RWPE2 (cell line): ENCODE measurements around the gene RAB21.
A peak's percentile ranks its signal among the peaks of the same experiment; 100 is the strongest.
"Not testable (repeated sequence)": the region's sequence is repeated elsewhere in the genome, so short reads cannot be mapped to it uniquely, and the experiment has no call there.

Experiments
- ATAC-seq: fragments of 200-7000 bp; cut with Tn5 transposase; 3 replicates; pipeline ENCODE4 v1.9.1; 2021; ENCODE audit warnings: low read depth
- DNase-seq: peaks from one replicate; pipeline ENCODE4 v3.0.0-alpha.2; 2020; ENCODE audit warnings: low spot score
- H3K27ac ChIP-seq: fragments of 450-650 bp; 2 replicates; pipeline ENCODE4 v1.5.1; 2017; ENCODE audit warnings: mild to moderate bottlenecking; ENCODE audit not compliant: poor library complexity, severe bottlenecking
- H3K27me3 ChIP-seq: fragments of 250-450 bp; sonication (Bioruptor Pico); 2 replicates; pipeline ENCODE4 v1.5.1; 2021; ENCODE audit warnings: mild to moderate bottlenecking, moderate library complexity; ENCODE audit not compliant: insufficient read depth, poor library complexity, severe bottlenecking
- H3K36me3 ChIP-seq: fragments of 250-450 bp; sonication (Bioruptor Pico); 2 replicates; pipeline ENCODE4 v1.5.1; 2020; ENCODE audit warnings: low read depth, mild to moderate bottlenecking, moderate library complexity
- H3K4me1 ChIP-seq: fragments of 250-450 bp; sonication (Bioruptor Pico); 2 replicates; pipeline ENCODE4 v1.5.1; 2021; ENCODE audit warnings: mild to moderate bottlenecking, moderate library complexity; ENCODE audit not compliant: insufficient read depth, poor library complexity, severe bottlenecking
- H3K4me3 ChIP-seq: fragments of 250-450 bp; sonication (Bioruptor Pico); 2 replicates; pipeline ENCODE4 v1.5.1; 2021; ENCODE audit warnings: mild to moderate bottlenecking, moderate library complexity; ENCODE audit not compliant: severe bottlenecking
- H3K9me3 ChIP-seq: fragments of 250-450 bp; sonication (Bioruptor Pico); 2 replicates; pipeline ENCODE4 v1.5.1; 2021; ENCODE audit warnings: mild to moderate bottlenecking, moderate library complexity; ENCODE audit not compliant: severe bottlenecking
- TF ChIP-seq, protein P1 (sequence below): fragments of 450-650 bp; IDR thresholded peaks from one replicate; pipeline ENCODE4 v1.5.1; 2017; ENCODE audit warnings: mild to moderate bottlenecking, moderate library complexity; ENCODE audit not compliant: poor library complexity, severe bottlenecking

Gene RAB21

DNA sequence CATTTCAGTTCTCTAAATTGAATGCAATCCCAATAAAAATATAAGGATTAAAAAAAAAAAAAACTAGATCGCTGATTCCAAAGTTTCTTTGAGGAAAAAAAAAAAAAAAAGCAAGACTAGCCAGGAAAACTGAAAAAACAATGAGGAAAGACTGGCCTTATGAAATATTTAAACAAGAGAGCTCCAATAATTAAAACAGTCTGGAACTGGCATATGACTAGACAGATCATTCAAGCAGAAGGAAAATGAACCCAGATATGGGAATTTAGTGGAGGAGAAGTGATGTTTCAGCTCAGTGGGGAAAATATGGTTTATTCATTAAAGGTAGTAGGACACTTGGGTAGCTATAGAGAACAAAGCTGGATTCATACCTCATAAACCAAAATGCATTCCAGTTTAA lies 42.9 kb downstream of the RAB21 start:
- no peaks in the 10 kb centered on the region for H3K4me1 ChIP-seq
- H3K27ac ChIP-seq: no peak overlapping the region
- no peaks in the 10 kb centered on the region for H3K27me3 ChIP-seq
- no peak for ATAC-seq
- no peak for DNase-seq
- no peaks in the 10 kb centered on the region for H3K9me3 ChIP-seq
- no peak overlapping the region for H3K4me3 ChIP-seq
- H3K36me3 ChIP-seq: no peaks in the 10 kb centered on the region
- TF ChIP-seq, protein P1, sequence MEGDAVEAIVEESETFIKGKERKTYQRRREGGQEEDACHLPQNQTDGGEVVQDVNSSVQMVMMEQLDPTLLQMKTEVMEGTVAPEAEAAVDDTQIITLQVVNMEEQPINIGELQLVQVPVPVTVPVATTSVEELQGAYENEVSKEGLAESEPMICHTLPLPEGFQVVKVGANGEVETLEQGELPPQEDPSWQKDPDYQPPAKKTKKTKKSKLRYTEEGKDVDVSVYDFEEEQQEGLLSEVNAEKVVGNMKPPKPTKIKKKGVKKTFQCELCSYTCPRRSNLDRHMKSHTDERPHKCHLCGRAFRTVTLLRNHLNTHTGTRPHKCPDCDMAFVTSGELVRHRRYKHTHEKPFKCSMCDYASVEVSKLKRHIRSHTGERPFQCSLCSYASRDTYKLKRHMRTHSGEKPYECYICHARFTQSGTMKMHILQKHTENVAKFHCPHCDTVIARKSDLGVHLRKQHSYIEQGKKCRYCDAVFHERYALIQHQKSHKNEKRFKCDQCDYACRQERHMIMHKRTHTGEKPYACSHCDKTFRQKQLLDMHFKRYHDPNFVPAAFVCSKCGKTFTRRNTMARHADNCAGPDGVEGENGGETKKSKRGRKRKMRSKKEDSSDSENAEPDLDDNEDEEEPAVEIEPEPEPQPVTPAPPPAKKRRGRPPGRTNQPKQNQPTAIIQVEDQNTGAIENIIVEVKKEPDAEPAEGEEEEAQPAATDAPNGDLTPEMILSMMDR: no peak

DNA sequence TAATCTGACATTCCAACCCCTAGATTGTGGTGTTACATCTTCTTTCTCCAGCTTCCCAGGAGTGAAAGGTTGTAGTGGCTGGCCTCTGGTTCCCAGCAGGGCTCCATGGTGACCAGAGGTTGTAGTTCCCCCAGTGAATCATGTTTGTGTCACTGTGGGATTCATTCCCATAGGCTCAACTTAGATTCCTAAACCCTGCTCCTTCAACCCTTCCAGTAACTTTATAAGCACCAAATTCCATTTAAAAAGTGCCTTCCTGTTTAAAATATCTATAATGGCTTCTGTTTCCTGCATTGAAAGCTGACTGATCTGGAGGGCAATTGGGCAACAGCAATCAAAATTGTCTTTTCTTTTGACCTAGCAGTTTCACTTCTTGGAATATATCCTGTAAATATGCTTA lies 44.4 kb downstream of the RAB21 start:
- Histone ChIP-seq H3K4me1 (no peaks in the 10 kb centered on the region), H3K9me3 (no peaks in the 10 kb centered on the region), H3K36me3 (no peaks in the 10 kb centered on the region), H3K27me3 (no peaks in the 10 kb centered on the region), H3K4me3 (no peak overlapping the region), H3K27ac (no peak overlapping the region)
- TF ChIP-seq, protein P1: no peak
- ATAC-seq: peak; percentile 48; the same call in 1 of the 3 replicates
- DNase-seq: no peak

DNA sequence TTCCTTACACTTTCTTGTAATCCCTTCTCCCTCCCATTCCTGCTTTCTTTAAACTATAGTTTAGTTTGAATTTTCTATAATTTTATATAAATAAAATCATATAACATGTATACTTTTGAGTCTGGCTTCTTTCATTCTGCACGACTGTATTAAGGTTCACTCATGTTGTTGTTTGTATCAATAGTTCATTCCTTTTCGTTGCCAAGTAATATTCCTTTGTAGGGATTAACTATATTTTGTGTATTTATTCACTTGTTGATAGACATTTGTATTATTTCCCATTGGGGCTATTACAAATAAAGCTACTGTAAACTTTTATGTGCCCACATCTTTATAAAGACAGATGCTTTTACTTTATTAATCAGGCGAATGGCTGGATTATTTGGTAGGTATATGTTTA lies 45.5 kb downstream of the RAB21 start:
- DNase-seq (no peak), ATAC-seq (no peak)
- H3K27ac ChIP-seq: no peak overlapping the region
- no peak overlapping the region for H3K4me3 ChIP-seq
- H3K4me1 ChIP-seq: no peaks in the 10 kb centered on the region
- TF ChIP-seq, protein P1: no peak
- peaks cover under 1% of the 10 kb centered on the region for H3K27me3 ChIP-seq
- H3K36me3 ChIP-seq: no peaks in the 10 kb centered on the region
- H3K9me3 ChIP-seq: no peaks in the 10 kb centered on the region

DNA sequence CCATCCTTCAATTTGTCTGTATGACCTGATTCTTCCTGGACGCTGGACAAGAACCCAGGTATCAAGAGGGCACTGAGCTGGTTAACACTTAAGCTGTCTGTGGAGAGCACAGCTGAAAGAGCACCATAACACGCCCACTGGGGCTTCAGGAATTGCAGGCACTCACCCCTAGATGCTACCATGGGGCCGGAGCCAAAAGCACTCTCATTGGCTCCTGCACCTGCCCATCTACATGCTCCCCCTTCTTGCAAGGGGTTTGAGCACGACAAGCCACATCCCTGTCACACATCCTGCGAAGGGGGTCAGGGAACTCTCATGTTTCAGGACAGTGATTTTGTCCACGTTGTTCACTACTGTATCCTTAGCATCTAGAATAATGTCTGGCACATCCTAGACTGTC lies 49.8 kb downstream of the RAB21 start:
- H3K9me3 ChIP-seq: no peaks in the 10 kb centered on the region
- DNase-seq (no peak), ATAC-seq (no peak)
- H3K27me3 ChIP-seq: peaks cover 33% of the 10 kb centered on the region
- no peak overlapping the region for H3K27ac ChIP-seq
- TF ChIP-seq, protein P1: no peak
- no peaks in the 10 kb centered on the region for H3K4me1 ChIP-seq
- no peak overlapping the region for H3K4me3 ChIP-seq
- H3K36me3 ChIP-seq: no peaks in the 10 kb centered on the region

DNA sequence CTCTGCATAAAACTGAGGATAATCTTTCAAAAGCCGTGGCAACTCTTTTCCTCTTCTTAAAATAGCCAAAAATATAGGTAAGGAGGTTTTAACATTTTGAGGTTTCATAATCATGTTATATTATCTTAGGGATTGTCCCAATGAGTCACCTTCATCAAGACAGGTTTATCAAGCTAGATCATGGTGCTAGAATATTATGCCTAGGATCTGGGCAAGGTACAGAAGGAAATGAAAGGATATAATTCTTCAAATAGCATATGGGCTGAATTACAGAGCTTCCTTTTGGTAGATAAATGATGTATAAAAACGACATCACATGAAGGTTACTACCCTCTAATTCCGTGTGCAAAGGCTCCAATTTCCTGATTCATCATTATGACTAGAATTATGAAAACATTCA lies 56.3 kb downstream of the RAB21 start:
- TF ChIP-seq, protein P1: no peak
- DNase-seq: no peak
- H3K4me3 ChIP-seq: no peak overlapping the region
- peaks cover 31% of the 10 kb centered on the region for H3K27me3 ChIP-seq
- ATAC-seq: peak; percentile 41; the same call in 2 of the 3 replicates
- H3K4me1 ChIP-seq: no peaks in the 10 kb centered on the region
- no peak overlapping the region for H3K27ac ChIP-seq
- H3K9me3 ChIP-seq: peaks cover 2% of the 10 kb centered on the region
- H3K36me3 ChIP-seq: no peaks in the 10 kb centered on the region

DNA sequence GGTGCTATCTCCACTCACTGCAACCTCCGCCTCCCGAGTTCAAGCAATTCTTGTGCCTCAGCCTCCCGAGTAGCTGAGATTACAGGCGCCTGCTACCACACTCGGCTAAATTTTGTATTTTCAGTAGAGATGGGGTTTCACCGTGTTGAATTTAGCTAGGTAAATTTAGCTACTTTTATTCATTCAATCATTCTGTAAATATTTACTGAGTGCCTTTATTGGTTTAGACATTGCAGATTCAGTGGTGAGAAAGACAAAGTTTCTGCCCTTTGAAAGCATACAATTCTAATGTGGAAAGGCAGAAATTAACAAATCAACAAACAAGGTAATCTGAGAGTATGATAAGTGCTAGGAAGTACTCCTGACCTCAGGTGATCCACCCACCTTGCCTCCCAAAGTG lies 60.6 kb downstream of the RAB21 start:
- DNase-seq: not testable (repeated sequence)

DNA sequence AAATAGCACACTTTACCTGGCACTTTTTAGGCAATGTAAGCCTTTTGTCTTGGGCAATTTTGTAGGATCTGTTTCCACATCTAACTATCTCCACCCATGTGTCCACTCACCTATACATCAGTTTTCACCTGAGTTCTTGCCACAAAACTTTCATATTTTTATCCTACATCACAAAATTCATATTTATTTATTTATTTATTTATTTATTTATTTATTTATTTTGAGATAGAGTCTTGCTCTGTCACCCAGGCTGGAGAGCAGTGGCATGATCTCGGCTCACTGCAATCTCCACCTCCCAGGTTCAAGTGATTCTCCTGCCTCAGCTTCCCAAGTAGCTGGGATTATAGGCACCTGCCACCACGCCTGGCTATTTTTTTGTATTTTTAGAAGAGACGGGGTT lies 67.4 kb downstream of the RAB21 start:
- H3K27me3 ChIP-seq, DNase-seq, ATAC-seq, H3K9me3 ChIP-seq, H3K27ac ChIP-seq, H3K36me3 ChIP-seq, H3K4me1 ChIP-seq, H3K4me3 ChIP-seq: not testable (repeated sequence)

More for the DNA sequence above, 60.6 kb downstream of the RAB21 start:
- ATAC-seq, H3K36me3 ChIP-seq, H3K27ac ChIP-seq, H3K4me3 ChIP-seq, H3K9me3 ChIP-seq, H3K4me1 ChIP-seq, H3K27me3 ChIP-seq: not testable (repeated sequence)
